GM19238 (cell line): ENCODE results near the gene KCTD2.
"Not testable (repeated sequence)": the region's sequence is repeated elsewhere in the genome, so short reads cannot be mapped to it uniquely, and the experiment has no call there.

Experiments
- DNase-seq: peaks from one replicate; pipeline ENCODE4 v3.0.0; 2011; ENCODE audit warnings: low spot score; ENCODE audit not compliant: insufficient read length

The KCTD2 gene

DNA sequence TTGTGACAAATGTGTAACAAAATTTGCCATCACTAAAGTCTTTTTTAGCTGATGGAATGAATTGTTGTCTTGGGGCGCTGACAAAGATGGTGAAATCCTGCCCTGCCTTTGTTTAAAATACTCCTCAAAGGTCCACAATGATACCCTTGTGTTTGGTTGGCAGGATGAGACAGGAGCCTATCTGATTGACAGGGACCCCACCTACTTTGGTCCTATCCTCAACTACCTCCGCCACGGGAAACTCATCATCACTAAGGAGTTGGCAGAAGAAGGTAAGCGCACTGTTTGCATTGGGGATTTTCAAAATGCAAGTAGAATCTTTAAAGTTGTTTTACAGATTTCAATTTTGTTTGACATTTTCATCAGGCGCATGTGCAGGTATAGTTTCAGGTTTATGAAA, 2.0 kb downstream of the KCTD2 start:
- no peak for DNase-seq

- no peak for DNase-seq
These were observed 2.7 kb downstream of the KCTD2 start for GRCh38 chr17:75049706-75050105.

GRCh38 chr17:75051941-75052340, 4.9 kb downstream of the KCTD2 start:
- DNase-seq: no peak

- DNase-seq: no peak
These were observed 12.6 kb downstream of the KCTD2 start for GRCh38 chr17:75059369-75060345.

GRCh38 chr17:75060434-75061054, 13.5 kb downstream of the KCTD2 start:
- no peak for DNase-seq

- no peak for DNase-seq
These were observed 14.0 kb downstream of the KCTD2 start for GRCh38 chr17:75061055-75061438.

GRCh38 chr17:75061618-75062017, 14.6 kb downstream of the KCTD2 start:
- no peak for DNase-seq

DNA sequence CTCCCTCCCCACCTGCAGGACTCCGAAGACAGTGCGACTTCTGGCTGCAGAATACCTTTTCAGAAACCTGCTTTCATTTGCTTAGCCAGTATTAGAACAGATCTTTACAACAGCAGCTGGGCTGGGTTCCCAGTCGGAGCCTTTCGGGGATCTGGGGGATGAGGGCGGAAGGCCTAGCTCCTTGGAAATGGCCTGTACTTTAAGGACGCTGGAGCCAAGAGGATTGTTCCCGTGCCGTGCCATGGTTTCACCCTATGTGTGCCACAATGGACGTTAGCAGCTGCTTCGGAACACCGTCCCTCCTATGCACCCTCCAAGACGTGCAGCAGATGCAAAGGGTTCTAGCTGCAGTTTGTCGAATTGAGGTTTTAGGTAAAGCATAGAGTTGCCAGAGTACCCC, 16.2 kb downstream of the KCTD2 start:
- no peak for DNase-seq

GRCh38 chr17:75063626-75064025, 16.6 kb downstream of the KCTD2 start:
- DNase-seq: no peak

- no peak for DNase-seq
These were observed 17.0 kb downstream of the KCTD2 start for GRCh38 chr17:75064040-75064439.

DNA sequence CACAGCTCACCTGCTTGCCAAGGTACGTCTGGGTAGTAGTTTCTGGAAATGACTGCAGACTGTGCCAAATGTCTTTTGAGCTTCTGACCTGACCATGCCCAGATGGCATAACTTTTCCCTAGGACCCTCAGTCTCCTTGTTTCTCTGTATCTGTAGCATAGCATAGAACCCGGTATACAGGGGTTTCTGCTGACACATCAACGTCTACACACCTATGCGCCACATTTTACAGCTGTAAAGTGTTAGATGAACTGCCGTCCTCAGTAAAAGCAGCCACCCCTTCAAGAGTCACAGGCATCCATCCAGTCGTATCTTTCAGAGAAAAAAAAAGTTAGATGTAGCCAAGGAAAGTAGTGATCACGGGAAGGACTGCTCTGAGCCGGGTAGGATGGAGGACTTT, 17.4 kb downstream of the KCTD2 start:
- DNase-seq: no peak

DNA sequence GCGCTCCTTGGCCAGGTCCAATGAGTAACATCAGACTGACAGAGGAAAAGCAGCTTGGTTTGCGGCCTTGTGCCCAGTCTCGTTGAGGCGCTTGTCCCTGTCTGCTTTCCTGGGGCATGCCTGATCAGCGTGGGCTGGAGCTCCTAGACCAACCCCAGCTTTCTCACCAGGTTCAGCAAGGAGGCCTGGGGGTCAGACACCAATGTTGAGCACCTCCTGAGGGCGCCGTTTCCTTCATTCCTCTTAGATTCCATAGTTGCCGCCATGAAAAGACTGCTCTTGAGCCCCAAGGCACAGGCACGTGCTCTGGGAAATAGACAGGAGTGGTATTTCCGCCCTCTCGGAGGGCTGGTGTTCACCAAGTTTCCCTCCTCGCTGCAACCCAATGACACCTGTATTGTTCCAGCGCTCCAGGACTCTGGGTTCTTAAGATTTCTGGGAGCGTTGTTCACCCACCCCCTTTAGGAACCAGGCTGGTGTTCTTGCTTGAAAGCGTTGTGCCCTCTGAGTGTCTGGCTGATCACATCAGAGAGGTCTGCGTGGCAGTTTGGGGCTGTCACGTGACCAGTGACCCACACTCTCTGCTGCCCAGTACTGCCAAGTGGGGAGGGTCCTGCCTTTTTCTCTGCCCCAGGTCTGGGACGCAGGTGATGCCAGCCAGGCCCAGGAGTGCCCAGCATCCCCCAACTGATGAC, 18.0 kb downstream of the KCTD2 start:
- DNase-seq: no peak

- no peak for DNase-seq
These were observed 18.6 kb downstream of the KCTD2 start for GRCh38 chr17:75065562-75066151.

- DNase-seq: no peak
These were observed 20.8 kb downstream of the KCTD2 start for GRCh38 chr17:75067856-75068255.

DNA sequence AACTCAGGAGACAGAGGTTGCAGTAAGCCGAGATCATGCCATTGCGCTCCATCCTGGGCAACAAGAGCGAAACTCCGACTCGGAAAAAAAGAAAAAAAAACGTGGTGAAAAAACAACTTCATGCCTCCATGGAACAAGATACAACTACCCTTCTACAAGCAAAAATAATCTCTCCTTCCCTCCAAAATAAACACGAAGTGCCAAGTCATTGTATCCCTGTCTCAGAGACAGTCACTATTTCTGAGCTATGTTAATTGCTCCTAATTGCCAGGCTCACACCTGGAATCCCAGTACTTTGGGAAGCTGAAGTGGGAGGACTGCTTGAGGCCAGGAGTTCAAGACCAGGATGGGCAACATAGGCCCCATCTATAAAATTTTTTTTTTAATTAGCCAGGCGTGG, 21.7 kb downstream of the KCTD2 start:
- no peak for DNase-seq

- no peak for DNase-seq
These were observed 22.8 kb downstream of the KCTD2 start for GRCh38 chr17:75069783-75070182.

GRCh38 chr17:75071478-75072271, 24.6 kb downstream of the KCTD2 start:
- not testable (repeated sequence) for DNase-seq

GRCh38 chr17:75072909-75073308, 25.9 kb downstream of the KCTD2 start:
- DNase-seq: not testable (repeated sequence)

- DNase-seq: no peak
These were observed 26.6 kb downstream of the KCTD2 start for GRCh38 chr17:75073618-75074047.

DNA sequence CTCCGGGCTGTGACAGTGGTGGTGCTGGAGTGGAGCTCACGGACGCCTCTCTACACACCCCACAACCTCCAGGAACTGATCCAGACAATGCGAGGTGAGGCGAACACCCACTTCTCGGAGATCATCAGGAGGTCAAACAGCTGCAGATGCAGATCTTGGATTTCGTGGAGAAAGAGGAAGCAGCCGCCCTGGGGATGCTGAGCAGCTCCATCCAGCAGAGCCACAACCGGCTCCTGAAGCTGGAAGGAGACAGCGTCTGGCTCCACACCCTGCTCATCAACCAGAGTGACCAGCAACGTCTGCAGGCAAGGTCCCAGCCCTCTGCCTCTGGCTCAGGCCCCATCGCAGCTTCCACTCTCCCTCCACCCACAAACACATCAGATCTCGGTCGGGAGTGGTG, 27.5 kb downstream of the KCTD2 start:
- DNase-seq: no peak
